ENCODE measurements around the gene KAZN.
A peak's percentile ranks its signal among the peaks of the same experiment; 100 is the strongest.

The KAZN gene

DNA sequence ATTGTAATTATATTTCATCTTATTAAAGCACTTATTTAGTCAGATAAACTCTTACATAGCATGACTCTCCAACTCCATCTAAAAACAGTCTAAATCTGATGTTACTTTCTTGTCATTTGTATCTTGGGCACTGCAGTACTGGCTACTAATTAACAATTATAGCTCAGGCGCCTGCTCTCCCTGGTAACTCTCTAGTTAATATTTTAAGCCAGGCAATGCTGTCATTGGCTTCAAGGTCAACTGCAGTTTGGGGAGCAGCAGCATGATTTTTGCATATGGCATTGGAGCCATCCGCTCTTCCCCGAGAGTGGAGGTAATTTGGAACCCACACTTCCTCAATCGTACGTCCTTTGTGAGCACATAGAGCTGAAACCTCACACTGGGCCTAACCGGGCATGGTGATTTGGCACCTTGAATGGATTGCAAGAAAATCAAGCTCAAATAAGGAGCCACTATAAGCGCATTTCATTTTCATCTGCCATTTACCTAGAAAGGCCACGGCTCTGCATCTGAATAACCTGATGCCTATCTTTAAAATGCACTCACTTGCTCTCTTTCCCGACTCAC, 187.7 kb downstream of the KAZN start:
- no peak overlapping the region for H3K4me3 ChIP-seq (ENCODE audit: low read depth, low read length)
- no peak for DNase-seq (ENCODE audit: low read depth)
- TF ChIP-seq, protein P1, sequence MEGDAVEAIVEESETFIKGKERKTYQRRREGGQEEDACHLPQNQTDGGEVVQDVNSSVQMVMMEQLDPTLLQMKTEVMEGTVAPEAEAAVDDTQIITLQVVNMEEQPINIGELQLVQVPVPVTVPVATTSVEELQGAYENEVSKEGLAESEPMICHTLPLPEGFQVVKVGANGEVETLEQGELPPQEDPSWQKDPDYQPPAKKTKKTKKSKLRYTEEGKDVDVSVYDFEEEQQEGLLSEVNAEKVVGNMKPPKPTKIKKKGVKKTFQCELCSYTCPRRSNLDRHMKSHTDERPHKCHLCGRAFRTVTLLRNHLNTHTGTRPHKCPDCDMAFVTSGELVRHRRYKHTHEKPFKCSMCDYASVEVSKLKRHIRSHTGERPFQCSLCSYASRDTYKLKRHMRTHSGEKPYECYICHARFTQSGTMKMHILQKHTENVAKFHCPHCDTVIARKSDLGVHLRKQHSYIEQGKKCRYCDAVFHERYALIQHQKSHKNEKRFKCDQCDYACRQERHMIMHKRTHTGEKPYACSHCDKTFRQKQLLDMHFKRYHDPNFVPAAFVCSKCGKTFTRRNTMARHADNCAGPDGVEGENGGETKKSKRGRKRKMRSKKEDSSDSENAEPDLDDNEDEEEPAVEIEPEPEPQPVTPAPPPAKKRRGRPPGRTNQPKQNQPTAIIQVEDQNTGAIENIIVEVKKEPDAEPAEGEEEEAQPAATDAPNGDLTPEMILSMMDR (conservative IDR thresholded peaks at IDR 0.05; ENCODE audit: low read depth, low read length), result no peak

DNA sequence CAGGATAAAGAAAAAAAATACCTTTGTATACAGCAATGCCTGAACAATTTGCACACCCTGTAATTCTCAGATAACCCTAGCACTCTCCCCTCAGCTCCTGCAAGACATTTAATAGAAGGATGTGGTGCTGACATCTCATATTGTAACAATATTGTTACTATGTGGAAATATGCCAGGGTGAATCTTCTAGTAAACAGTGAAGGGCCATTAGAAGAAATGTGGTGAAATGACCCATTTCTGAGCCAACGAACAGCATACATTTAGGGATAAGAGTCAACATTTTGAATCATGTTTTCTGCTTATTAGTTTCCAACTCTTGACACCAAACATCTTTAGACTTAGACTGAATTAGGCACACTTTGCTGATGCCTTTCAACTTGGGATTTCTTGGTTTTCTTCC, 188.2 kb downstream of the KAZN start:
- no peak overlapping the region for H3K4me3 ChIP-seq (ENCODE audit: low read depth, low read length)
- no peak for DNase-seq (ENCODE audit: low read depth)
- TF ChIP-seq, protein P1 (conservative IDR thresholded peaks at IDR 0.05; ENCODE audit: low read depth, low read length), result no peak

DNA sequence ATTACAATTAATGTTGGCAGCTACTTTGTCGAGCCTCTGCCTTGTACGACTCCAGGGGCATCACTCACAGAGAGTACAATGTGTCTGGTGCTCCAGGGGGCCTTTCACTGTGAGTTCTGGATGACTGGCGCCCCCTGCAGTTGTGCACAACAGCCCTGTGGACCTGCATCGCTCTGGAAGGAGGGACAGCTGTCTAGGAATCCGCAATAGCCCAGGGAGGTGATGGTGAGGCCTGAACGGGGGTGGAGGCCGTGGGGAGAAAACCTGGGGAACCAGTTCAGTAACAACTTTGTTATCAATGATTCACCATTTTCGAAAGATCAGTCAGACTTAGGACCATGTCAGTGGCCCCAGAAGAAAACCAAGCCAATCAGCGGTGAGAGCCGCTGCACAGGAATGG, 189.1 kb downstream of the KAZN start:
- DNase-seq (ENCODE audit: low read depth), result no peak
- H3K4me3 ChIP-seq (ENCODE audit: low read depth, low read length), result no peak overlapping the region
- TF ChIP-seq, protein P1 (conservative IDR thresholded peaks at IDR 0.05; ENCODE audit: low read depth, low read length), result no peak

DNA sequence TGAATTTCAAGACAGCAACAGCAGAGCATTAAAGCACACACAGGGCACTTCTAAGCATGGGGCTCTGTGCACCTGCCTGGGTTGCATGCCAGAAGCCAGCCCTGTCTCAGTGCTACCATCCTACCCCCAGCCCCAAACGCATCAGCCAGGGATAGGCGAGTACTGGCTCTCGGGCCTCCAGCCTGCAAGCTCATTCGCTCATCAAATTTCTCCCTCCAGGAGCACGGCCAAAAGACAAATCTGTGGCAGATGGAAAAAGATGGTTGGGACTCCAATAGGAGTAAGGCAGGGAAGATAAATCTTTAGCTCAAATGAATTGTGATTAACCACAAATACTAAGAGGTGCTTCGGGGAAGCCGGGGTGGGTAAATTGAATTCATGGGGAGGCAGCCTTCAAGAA, 189.6 kb downstream of the KAZN start:
- DNase-seq (ENCODE audit: low read depth), result no peak
- TF ChIP-seq, protein P1 (conservative IDR thresholded peaks at IDR 0.05; ENCODE audit: low read depth, low read length), result no peak
- H3K4me3 ChIP-seq (ENCODE audit: low read depth, low read length), result no peak overlapping the region

DNA sequence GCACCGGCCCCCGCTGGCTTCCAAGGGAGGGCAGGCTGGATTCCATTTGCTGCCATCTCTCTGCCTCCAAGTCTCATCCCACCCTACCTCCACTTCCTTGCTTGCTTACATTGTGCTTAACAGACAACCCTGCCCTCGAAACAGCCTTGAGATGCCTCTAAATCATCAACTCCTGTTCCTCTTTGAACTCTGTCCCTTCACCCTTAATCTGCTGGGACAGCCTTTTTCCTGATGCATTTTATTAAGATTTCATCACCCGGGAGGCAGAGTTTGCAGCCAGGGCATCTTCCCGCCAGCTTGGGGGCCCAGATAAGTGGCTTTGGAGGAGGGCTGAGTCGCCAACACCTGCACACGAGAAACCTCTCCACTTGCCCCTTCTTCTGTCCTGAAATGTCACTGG, 192.5 kb downstream of the KAZN start:
- H3K4me3 ChIP-seq (ENCODE audit: low read depth, low read length), result no peak overlapping the region
- no peak for DNase-seq (ENCODE audit: low read depth)
- TF ChIP-seq, protein P1 (conservative IDR thresholded peaks at IDR 0.05; ENCODE audit: low read depth, low read length), result no peak

DNA sequence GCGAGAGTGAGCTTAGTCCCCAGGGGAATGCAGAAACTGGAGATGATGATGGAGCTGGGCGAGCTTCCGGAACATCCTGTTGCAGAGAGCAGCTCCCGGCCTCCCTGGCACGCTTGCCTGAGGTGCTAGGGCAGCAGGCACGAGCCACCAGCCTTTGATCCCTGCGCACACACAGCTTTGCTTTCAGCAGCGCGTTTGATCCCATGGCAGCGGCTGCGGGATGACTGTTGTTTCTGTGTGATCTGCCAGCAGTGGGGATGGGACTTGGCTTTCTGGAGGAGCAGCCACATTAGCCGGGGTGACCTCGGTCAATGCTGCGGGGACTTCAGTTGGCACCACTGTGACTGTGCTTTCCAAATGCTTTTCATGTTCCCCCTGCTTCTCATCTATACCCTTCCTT, 193.2 kb downstream of the KAZN start:
- H3K4me3 ChIP-seq (ENCODE audit: low read depth, low read length), result no peak overlapping the region
- DNase-seq (ENCODE audit: low read depth), result no peak
- TF ChIP-seq, protein P1 (conservative IDR thresholded peaks at IDR 0.05; ENCODE audit: low read depth, low read length), result no peak

DNA sequence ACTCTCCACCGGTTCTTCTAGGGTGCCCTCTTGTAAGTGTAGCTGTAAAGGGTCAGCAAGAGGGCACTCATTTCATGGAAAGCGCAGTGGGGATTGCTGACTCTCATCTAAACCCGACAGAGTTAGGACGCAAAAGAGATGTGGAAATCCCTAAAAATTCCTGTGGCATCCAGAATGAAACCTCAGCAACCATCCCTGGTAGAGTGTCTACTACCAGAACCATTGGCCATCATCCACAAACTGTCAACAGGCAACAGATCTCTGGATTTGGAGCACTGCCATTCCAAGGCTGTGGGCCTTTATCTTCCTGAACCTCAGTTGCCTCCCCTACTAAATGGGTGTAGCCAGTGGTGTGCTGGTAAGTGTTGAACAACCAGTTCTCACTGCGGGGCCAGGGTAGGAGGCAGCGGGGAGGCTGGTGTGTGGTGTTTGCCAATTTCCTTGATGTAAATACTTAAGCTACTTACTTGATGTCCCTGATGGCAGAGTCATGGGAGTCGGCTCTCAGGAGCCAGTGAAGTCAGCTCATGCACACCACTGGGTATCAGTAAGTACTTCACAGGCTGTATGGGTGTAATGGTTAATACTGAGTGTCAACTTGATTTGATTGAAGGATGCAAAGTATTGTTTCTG, 195.8 kb downstream of the KAZN start:
- peak; percentile 14 for DNase-seq (ENCODE audit: low read depth)
- H3K4me3 ChIP-seq (ENCODE audit: low read depth, low read length), result no peak overlapping the region

More for the DNA sequence above, 195.8 kb downstream of the KAZN start:
- TF ChIP-seq, protein P1 (conservative IDR thresholded peaks at IDR 0.05; ENCODE audit: low read depth, low read length), result no peak

All from choroid plexus epithelial cell (primary cell).